ENCODE data around the gene DISC1.
A peak's percentile ranks its signal among the peaks of the same experiment; 100 is the strongest.
"Not testable (repeated sequence)": the region's sequence is repeated elsewhere in the genome, so short reads cannot be mapped to it uniquely, and the experiment has no call there.

DISC1 gene

GRCh38 chr1:231936983-231937775, 310.6 kb downstream of the DISC1 start:
- peak; percentile 36 for DNase-seq

GRCh38 chr1:231938211-231938610, 311.6 kb downstream of the DISC1 start:
- no peak for DNase-seq

GRCh38 chr1:231938711-231939110, 312.1 kb downstream of the DISC1 start:
- no peak for DNase-seq

- DNase-seq = no peak
Observed at GRCh38 chr1:231939118-231939517, 312.5 kb downstream of the DISC1 start.

GRCh38 chr1:231940116-231940515, 313.5 kb downstream of the DISC1 start:
- DNase-seq = no peak

GRCh38 chr1:231940701-231941100, 314.1 kb downstream of the DISC1 start:
- DNase-seq = peak; percentile 13

- DNase-seq = no peak
Observed at GRCh38 chr1:231943084-231943483, 316.5 kb downstream of the DISC1 start.

- not testable (repeated sequence) for DNase-seq
Observed at GRCh38 chr1:231948102-231948501, 321.5 kb downstream of the DISC1 start.

- no peak for DNase-seq
Observed at GRCh38 chr1:231949277-231950091, 322.9 kb downstream of the DISC1 start.

- DNase-seq = no peak
Observed at GRCh38 chr1:231950331-231951128, 323.9 kb downstream of the DISC1 start.

- DNase-seq = no peak
Observed at GRCh38 chr1:231951374-231951773, 324.8 kb downstream of the DISC1 start.

- no peak for DNase-seq
Observed at GRCh38 chr1:231952154-231952553, 325.6 kb downstream of the DISC1 start.

GRCh38 chr1:231953660-231954059, 327.1 kb downstream of the DISC1 start:
- no peak for DNase-seq

- DNase-seq = no peak
Observed at GRCh38 chr1:231954751-231955150, 328.2 kb downstream of the DISC1 start.

- no peak for DNase-seq
Observed at GRCh38 chr1:231957359-231957758, 330.8 kb downstream of the DISC1 start.

GRCh38 chr1:231958448-231958847, 331.9 kb downstream of the DISC1 start:
- DNase-seq = no peak

- no peak for DNase-seq
Observed at GRCh38 chr1:231959225-231959884, 332.8 kb downstream of the DISC1 start.

- DNase-seq = not testable (repeated sequence)
Observed at GRCh38 chr1:231961801-231962200, 335.2 kb downstream of the DISC1 start.

- no peak for DNase-seq
Observed at GRCh38 chr1:231962636-231963035, 336.0 kb downstream of the DISC1 start.

GRCh38 chr1:231964241-231964640, 337.7 kb downstream of the DISC1 start:
- no peak for DNase-seq

- no peak for DNase-seq
Observed at GRCh38 chr1:231964961-231965360, 338.4 kb downstream of the DISC1 start.

- no peak for DNase-seq
Observed at GRCh38 chr1:231965615-231966014, 339.0 kb downstream of the DISC1 start.

GRCh38 chr1:231966983-231967382, 340.4 kb downstream of the DISC1 start:
- DNase-seq = no peak
